Endothelial cell of umbilical vein (primary cell): ENCODE data around the gene CGNL1. TPM values are rescaled to one million over a fixed set of nuclear protein-coding genes. Genes with fewer than 3 reads are reported as not detected.

Experiments used
- BruUV-seq: library from RNA; stranded (reverse); fragments of 400-500 nt; replicated peaks from 2 replicates; lab custom pipeline; 2021; lab: Mats Ljungman, UMichigan
- CTCF ChIA-PET: fragments of 300-600, 350-600 bp; sonication (Branson Sonifier 250); formaldehyde crosslinking; loops from one replicate; lab custom pipeline; 2021; ENCODE audit warnings: antibody characterized with exemption, inconsistent platforms; lab: Charles Lee
- POLR2A ChIA-PET: fragments of 300-600, 350-600 bp; sonication (Branson Sonifier 250); formaldehyde crosslinking; loops from one replicate; lab custom pipeline; 2021; ENCODE audit warnings: antibody characterized with exemption, inconsistent platforms; lab: Charles Lee
- DNase-seq: peaks from one replicate; pipeline ENCODE4 v3.0.0-alpha.2; 2011; ENCODE audit warnings: low read depth, low spot score
- FAIRE-seq: peaks from 2 replicates; lab custom pipeline; 2011; peaks lifted over from hg19 to GRCh38; lab: Jason Lieb, UNC
- H2AFZ ChIP-seq: 2 replicates; pipeline ENCODE4 v1.6.0; 2012; ENCODE audit warnings: low read depth, low read length, control low read depth, inconsistent platforms
- H3K27ac ChIP-seq: 2 replicates; pipeline ENCODE4 v1.5.1; 2011; ENCODE audit warnings: low read depth, mild to moderate bottlenecking, control low read depth, low read length, moderate library complexity; ENCODE audit not compliant: insufficient read depth
- H3K27me3 ChIP-seq, 2 experiments: 2 replicates each; pipeline versions ENCODE4 v1.6.0 to v1.6.1; 2011; ENCODE audit warnings: low read length in 2 of 2, mixed read lengths in 1 of 2; ENCODE audit not compliant: control insufficient read depth in 2 of 2, insufficient read depth in 2 of 2
- H3K36me3 ChIP-seq, 2 experiments: 2 replicates in 1 of 2; 3 replicates in 1 of 2; pipeline ENCODE4 v1.5.1; 2011; ENCODE audit warnings: low read length in 2 of 2, mild to moderate bottlenecking in 1 of 2, moderate library complexity in 1 of 2; ENCODE audit not compliant: control insufficient read depth in 2 of 2, insufficient read depth in 2 of 2; ENCODE audit errors: extremely low read depth in 1 of 2
- H3K4me1 ChIP-seq: 3 replicates; pipeline ENCODE4 v1.5.1; 2011; ENCODE audit warnings: mild to moderate bottlenecking, low read length; ENCODE audit not compliant: control insufficient read depth, insufficient read depth; ENCODE audit errors: extremely low read depth
- H3K4me2 ChIP-seq: 2 replicates; pipeline ENCODE4 v1.6.1; 2011; ENCODE audit warnings: low read length, control low read depth, mixed read lengths; ENCODE audit not compliant: insufficient read depth
- H3K4me3 ChIP-seq, 3 experiments: fragments of 200-600 bp in 1 of 3; sonication (generic), shearing (Covaris generic) in 1 of 3; replicated peaks in 1 of 3; 2 replicates each; pipeline ENCODE4 v1.5.1; 2011 to 2016; ENCODE audit warnings: control low read depth in 3 of 3, low read length in 3 of 3, mild to moderate bottlenecking in 2 of 3, inconsistent platforms in 1 of 3, low read depth in 1 of 3, moderate library complexity in 1 of 3; ENCODE audit not compliant: insufficient read depth in 1 of 3
- H3K79me2 ChIP-seq: 2 replicates; pipeline ENCODE4 v1.6.0; 2012; ENCODE audit warnings: low read length, inconsistent platforms; ENCODE audit not compliant: control insufficient read depth, insufficient read depth
- H3K9ac ChIP-seq: replicated peaks from 2 replicates; pipeline ENCODE3; 2011; ENCODE audit warnings: low read length, control low read depth; ENCODE audit not compliant: insufficient read depth; ENCODE audit errors: extremely low read depth
- H3K9me1 ChIP-seq: replicated peaks from 3 replicates; pipeline ENCODE4 v1.6.0; 2011; ENCODE audit warnings: mild to moderate bottlenecking, low read length; ENCODE audit not compliant: control insufficient read depth, insufficient read depth; ENCODE audit errors: extremely low read depth
- H3K9me3 ChIP-seq: replicated peaks from 2 replicates; pipeline ENCODE4 v1.5.1; 2012; ENCODE audit warnings: low read length, inconsistent platforms; ENCODE audit not compliant: control insufficient read depth, insufficient read depth
- H4K20me1 ChIP-seq: replicated peaks from 2 replicates; pipeline ENCODE3; 2011; ENCODE audit warnings: mild to moderate bottlenecking, low read length; ENCODE audit not compliant: control insufficient read depth, insufficient read depth; ENCODE audit errors: extremely low read depth
- EZH2 ChIP-seq: IDR thresholded peaks from 2 replicates; pipeline ENCODE4 v1.6.1; 2012; ENCODE audit warnings: borderline replicate concordance, low read depth, mild to moderate bottlenecking, moderate library complexity, low read length, inconsistent platforms; ENCODE audit not compliant: severe bottlenecking
- FOS ChIP-seq: IDR thresholded peaks from 2 replicates; pipeline ENCODE4 v1.6.1; 2011; ENCODE audit warnings: mild to moderate bottlenecking, low read length, moderate library complexity, borderline replicate concordance; ENCODE audit not compliant: insufficient read depth
- JUN ChIP-seq: IDR thresholded peaks from 2 replicates; pipeline ENCODE4 v1.6.1; 2011; ENCODE audit warnings: borderline replicate concordance, low read depth; ENCODE audit not compliant: insufficient read length, insufficient read depth
- MYC ChIP-seq: IDR thresholded peaks from one replicate; pipeline ENCODE4 v1.6.1; 2011; ENCODE audit warnings: mild to moderate bottlenecking, low read depth, low read length
- POLR2A ChIP-seq: IDR thresholded peaks from 2 replicates; pipeline ENCODE4 v1.6.1; 2012; ENCODE audit warnings: low read depth, mild to moderate bottlenecking, control low read depth, low read length
- POLR2AphosphoS5 ChIP-seq: IDR thresholded peaks from 2 replicates; pipeline ENCODE4 v1.6.1; 2012; ENCODE audit warnings: low read depth, mild to moderate bottlenecking, control low read depth, low read length, moderate library complexity; ENCODE audit not compliant: insufficient read depth
- dilution Hi-C: fragments of 300-500 bp; cut with MboI; formaldehyde crosslinking; loops from one replicate; pipeline ENCODE4 v1.15.0; 2019; ENCODE audit warnings: low sequenced_read_pairs; ENCODE audit not compliant: extremely low pct_ligation_motif_present
- intact Hi-C: fragments of 100-400 bp; cut with micrococcal nuclease; formaldehyde crosslinking; loops from one replicate; pipeline ENCODE4 v1.10.0; 2022
- polyA plus RNA-seq, 4 experiments: library from polyadenylated mRNA; depleted of rRNA in 3 of 4; stranded (reverse) in 3 of 4; unstranded in 1 of 4; fragments of >200 nt; gene quantifications; 2 replicates each; pipeline versions ENCODE4 v1.2.1 to v1.2.3, GENCODE V29; 2011 to 2012; ENCODE audit warnings: missing spikeins in 1 of 4
- total RNA-seq: library from RNA; stranded (reverse); gene quantifications from 2 replicates; pipeline ENCODE4 v1.2.3, GENCODE V29; 2021
- TF ChIP-seq, protein P1 (sequence below), 2 donors: IDR thresholded peaks; 1 replicate in 1 of 2; 2 replicates in 1 of 2; pipeline ENCODE4 v1.5.1; 2011; ENCODE audit warnings: low read length in 2 of 2, mild to moderate bottlenecking in 2 of 2, moderate library complexity in 2 of 2, control low read depth in 1 of 2, inconsistent platforms in 1 of 2, low read depth in 1 of 2; ENCODE audit not compliant: insufficient read depth in 1 of 2; ENCODE audit errors: extremely low read depth in 1 of 2
- TF ChIP-seq, protein P2 (sequence below): IDR thresholded peaks from 2 replicates; pipeline ENCODE4 v1.6.1; 2011; ENCODE audit not compliant: insufficient read depth, insufficient read length

Gene CGNL1
- total and polyA plus RNA-seq, 2 donors (not counting 3 experiments of a cell fraction or from before 2014, with no cell fraction given), result 6.9 to 27.1 TPM

DNA sequence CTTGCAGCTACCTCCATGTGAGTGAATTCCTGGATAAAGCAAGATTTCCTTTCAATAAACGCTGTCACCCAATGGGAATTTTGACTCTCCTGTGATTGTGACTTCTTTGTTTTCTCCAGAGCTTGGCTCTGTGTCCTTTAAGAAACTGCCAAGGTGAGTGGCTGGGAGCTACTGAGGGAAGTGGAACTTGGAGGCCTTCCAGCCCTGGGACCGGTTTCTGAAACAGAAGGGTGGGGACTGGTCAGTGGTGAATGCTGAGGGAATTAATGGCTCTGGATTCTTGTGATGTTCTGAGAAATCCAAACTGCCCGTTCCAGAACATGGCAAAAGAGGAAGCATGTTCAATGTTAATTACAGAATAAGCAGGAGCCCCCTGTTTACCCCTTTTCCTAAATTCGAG, 174.3 kb downstream of the CGNL1 start:
- H3K27ac ChIP-seq, result peak overlapping the region; percentile 94
- BruUV-seq, result no TSS peak
- POLR2A ChIA-PET, result no interaction called here
- FAIRE-seq (peak; percentile 80), DNase-seq (peak; percentile 34)
- peaks cover 53% of the 10 kb centered on the region for H3K4me1 ChIP-seq
- no peaks in the 10 kb centered on the region for H3K79me2 ChIP-seq
- no peak overlapping the region for H3K4me2 ChIP-seq
- intact Hi-C loops (loop anchor here (1.0 kb wide), 2 partner anchors 11 to 212 kb away; no protein-coding TSS in a partner anchor), dilution Hi-C loops (no loop called here)
- H3K36me3 ChIP-seq, result peaks cover 0 to 7% of the 10 kb centered on the region in 2 experiments
- peak overlapping the region; percentile 13 for H2AFZ ChIP-seq
- TF ChIP-seq EZH2 (no peak), POLR2A (no peak), POLR2AphosphoS5 (no peak), MYC (no peak), JUN (no peak), FOS (no peak)
- TF ChIP-seq, protein P1, sequence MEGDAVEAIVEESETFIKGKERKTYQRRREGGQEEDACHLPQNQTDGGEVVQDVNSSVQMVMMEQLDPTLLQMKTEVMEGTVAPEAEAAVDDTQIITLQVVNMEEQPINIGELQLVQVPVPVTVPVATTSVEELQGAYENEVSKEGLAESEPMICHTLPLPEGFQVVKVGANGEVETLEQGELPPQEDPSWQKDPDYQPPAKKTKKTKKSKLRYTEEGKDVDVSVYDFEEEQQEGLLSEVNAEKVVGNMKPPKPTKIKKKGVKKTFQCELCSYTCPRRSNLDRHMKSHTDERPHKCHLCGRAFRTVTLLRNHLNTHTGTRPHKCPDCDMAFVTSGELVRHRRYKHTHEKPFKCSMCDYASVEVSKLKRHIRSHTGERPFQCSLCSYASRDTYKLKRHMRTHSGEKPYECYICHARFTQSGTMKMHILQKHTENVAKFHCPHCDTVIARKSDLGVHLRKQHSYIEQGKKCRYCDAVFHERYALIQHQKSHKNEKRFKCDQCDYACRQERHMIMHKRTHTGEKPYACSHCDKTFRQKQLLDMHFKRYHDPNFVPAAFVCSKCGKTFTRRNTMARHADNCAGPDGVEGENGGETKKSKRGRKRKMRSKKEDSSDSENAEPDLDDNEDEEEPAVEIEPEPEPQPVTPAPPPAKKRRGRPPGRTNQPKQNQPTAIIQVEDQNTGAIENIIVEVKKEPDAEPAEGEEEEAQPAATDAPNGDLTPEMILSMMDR (IDR thresholded peaks at IDR 0.05; ENCODE audit: extremely low read depth in 1 of 2, insufficient read depth in 1 of 2, low read depth in 1 of 2, low read length in 2 of 2), result no peak
- TF ChIP-seq, protein P2, sequence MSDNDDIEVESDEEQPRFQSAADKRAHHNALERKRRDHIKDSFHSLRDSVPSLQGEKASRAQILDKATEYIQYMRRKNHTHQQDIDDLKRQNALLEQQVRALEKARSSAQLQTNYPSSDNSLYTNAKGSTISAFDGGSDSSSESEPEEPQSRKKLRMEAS, result no peak
- no peaks in the 10 kb centered on the region for H4K20me1 ChIP-seq
- no peaks in the 10 kb centered on the region for H3K9me1 ChIP-seq
- no peaks in the 10 kb centered on the region for H3K9me3 ChIP-seq
- H3K4me3 ChIP-seq, result no peak overlapping the region
- CTCF ChIA-PET, result interaction anchor here (1.3 to 5.8 kb wide), 5 partner anchors 8 to 23 kb away, joined by 4 to 72 read pairs (median 19); no protein-coding TSS in a partner anchor
- H3K27me3 ChIP-seq, result no peaks in the 10 kb centered on the region
- H3K9ac ChIP-seq, result no peak overlapping the region
